HG02870 (cell line): ENCODE measurements around the gene LIN52.

Source experiments
- ATAC-seq: cut with Tn5 transposase; IDR thresholded peaks from one replicate; pipeline ENCODE4 v1.9.1; 2021; ENCODE audit warnings: mild to moderate bottlenecking, moderate library complexity; ENCODE audit not compliant: unreplicated experiment

The LIN52 gene, protein sequence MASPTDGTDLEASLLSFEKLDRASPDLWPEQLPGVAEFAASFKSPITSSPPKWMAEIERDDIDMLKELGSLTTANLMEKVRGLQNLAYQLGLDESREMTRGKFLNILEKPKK

DNA sequence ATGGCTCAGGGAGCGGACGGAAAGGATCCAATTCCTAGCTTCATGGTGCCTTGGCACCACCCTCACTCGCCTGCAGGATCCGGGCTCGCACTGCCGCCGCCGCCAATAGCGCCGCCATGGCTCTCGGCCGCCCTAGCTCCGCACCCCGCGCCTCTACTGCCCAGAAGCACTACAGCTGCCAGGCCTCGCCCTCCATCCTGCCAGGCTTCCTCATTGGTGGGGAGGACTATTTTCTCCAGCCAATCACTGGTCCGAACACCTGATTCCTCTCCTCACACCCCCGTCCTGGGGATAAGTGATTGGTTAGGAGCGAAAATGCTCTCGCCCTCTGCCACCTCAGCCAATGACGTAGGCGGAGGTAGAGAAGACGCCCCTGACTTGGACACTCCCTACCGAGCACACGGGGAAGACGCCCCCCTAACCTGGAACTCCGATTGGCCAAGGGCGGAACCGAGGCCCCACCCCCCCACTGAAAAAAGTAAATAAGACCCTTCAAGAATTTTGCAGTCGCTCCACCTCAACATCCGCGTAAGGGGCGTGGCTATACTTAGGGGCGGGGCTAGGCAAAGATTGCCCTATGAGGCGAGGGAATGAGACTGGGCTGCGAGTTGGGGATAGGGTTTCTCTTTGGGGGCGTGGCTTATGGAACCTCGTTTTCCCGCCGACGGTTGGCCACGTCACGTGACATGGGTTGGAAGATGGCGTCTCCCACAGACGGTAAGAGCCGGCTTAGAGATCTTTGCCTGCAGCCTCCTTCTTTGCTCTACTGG lies at the start of gene LIN52, which contains the start of gene ALDH6A1:
Gene LIN52, plus strand, starts transcription at position 680 of the 770 bp plus-strand sequence. Its CDS starts 19 bp downstream, at position 699.
Gene ALDH6A1, minus strand, starts transcription at position 177 of the 770 bp plus-strand sequence. Its CDS starts 59 bp downstream, at position 118.
- ATAC-seq = peak; percentile 93

DNA sequence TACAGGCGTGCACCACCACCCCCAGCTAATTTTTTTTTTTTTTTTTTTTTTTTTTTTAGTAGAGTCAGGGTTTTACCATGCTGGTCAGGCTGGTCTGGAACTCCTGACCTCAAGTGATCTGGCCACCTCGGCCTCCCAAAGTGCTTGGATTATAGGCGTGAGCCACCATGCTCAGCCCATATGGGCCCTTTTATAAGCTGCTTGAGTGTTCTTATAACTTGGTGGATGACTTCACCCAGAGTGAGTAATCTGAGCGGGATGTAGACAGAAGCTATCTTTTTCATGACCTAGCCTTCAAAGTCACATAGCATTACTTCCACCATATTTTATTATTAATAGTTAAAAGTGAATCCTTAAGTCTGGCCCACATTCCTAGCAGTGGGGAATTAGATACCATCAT lies 49.2 kb upstream of the LIN52 start:
- no peak for ATAC-seq

DNA sequence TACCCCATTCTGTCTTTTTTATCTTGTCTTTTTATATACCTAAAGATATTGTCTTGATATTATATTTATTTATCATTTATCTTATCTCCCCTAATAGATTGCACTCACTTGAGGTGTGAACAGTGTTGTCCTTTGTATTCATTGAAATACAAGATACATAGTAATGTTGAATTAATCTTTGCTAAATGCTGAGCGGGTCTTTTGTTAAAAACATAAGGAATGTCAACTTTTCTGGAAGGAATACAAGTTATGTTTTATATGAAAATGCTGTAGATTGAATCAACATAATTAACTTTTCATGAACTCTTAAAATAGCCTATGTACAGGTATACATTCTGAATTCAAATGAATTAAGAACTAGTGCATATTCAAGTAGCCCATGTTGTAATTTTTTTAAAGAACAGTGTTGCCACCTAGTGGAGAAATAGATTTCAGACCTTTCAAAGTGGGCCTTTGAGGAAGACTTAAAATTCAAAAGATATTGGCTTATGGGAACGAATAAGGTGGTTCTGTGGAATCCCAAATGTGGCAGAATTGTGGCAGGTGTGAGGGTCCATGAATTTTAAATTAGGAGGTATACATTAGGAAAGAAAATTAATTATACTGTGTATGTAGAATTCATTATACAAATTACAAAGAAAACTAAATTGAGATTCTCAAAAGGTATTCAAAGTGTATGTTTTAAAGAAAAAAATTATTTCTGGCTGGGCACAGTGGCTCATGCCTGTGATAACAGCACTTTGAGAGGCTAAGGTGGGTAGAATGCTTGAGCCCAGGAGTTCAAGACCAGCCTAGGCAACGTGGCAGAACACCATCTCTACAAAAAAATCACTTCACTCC lies 46.5 kb upstream of the LIN52 start:
- no peak for ATAC-seq

DNA sequence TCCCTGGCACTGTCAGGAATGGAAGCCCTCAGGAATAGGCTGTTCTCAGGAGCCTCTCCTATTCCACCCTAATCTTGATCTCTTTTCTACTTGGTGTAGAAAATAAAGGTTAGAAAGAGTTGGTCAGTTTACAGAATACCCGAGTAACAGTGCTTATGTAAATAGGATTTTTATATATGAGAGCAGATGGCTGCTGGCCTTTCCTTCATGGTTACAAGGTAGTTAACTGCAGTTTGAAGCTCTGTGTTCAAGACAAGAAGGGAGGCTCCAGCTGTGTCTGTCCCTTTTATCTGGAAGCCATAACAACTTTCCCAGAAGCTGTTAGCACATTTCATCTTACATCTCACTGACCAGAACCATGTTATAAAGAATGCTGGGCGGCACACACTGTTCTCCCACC lies 42.5 kb upstream of the LIN52 start:
- ATAC-seq = no peak

DNA sequence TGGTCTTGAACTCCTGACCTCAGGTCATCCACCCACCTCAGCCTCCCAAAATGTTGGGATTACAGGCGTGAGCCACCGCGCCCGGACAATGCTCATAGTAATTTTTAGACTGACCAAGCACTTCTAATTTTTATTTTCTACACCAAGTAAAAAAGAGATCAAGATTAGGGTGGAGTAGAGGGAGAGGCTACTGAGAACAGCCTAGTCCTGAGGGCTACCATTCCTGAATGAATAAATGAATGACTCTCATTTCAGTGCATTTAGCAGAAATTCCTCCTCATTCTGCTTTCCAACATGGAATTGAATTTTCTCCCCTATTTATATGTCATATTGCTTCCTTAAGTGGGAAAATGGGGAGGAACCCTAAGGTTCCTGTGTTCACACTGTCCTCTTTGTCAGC lies 39.2 kb upstream of the LIN52 start:
- ATAC-seq = no peak

DNA sequence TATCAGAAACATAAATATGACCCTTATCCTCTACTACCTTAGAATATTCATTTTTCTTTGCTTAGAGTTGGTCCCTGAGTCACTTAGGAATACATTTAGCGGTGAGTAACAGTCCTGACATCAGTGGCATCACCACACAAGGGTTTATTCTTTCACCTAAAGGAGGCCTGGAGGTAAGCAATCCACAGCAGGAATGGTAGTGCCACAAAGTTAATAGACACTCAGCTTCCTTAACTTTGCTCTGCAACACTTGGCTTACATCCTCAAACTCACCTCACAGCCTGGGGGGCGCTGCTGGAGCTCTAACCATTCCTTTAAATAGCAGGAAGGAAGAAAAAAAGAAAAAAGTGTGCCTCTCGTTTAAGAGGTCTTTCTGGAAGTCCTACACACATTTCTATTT lies 36.5 kb upstream of the LIN52 start:
- ATAC-seq = no peak

DNA sequence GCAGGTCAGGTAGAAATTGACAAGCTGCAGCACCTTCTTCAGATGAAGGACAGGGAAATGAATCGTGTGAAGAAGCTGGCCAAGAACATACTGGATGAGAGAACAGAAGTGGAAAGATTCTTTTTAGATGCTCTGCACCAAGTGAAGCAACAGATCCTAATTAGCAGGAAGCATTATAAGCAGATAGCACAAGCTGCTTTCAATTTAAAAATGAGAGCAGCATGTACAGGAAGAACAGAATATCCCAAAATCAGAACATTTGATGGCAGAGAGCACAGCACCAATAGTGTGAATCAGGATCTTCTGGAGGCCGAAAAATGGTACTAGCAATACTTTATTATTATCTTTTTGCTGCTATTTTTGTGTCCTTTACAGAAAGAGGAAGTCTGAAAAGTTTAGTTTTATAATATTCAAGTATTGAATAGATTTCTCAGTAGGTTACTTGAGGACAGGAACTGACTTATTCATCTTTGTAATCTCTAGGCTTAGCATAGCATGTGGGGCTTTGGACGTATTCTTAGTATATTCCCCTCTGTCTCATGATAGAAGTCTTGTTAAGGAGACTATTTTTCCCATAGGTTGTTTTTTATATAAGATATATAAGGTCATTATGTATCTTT lies 34.8 kb upstream of the LIN52 start:
- ATAC-seq = no peak

DNA sequence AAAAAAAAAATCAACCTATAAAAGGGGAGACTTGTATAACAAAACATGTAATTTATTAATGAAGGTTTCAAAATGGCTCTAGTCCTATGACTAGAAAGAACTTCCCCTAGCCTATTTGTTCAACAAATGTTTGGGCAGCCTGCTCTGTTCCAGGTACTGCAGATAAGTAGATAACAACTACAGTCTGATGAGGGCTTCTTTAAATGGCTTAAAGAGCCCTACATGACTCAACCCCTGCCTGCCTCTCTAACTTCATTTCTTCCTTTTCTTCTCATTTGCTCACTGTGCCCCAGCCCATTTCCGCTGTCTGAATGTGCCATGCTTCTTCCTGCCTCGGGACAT lies 22.0 kb upstream of the LIN52 start:
- no peak for ATAC-seq

DNA sequence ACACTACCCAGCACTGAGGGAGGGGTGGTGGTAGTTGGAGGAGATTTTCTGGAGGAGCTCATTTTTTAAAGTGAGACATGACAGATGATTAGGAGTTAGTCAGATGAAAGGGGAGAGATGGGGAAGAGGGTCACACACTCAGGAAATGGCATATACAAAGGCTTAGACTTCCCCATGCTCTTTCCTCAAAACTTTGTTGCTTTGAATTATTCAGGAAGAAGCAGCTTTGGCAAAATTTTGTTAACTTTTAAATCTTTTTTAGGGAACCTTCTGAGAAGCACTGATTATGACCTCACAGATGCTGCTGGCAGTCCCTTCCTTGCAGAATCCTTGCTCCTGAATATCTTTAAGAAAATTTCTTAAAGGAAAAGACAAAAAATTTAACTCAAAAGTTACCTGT lies 20.3 kb upstream of the LIN52 start:
- ATAC-seq = no peak

DNA sequence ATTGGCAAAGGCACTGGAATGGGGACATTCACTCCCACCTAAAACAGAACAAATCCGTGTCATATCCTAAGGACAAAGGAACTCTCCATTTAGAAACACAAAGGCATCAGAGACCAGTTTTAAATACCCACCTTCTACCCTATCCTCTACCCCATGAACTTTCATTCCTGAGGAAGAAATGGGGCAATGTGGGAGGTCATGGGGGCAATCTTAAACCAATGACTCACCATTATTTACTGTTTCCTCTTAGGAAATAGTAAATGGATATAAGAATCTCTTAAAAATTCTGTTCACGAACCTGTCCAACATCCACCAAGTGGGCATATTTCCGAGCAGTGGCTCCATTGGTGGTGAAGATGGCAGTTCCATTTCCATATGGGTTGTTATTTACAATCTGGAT lies 19.9 kb upstream of the LIN52 start:
- no peak for ATAC-seq

DNA sequence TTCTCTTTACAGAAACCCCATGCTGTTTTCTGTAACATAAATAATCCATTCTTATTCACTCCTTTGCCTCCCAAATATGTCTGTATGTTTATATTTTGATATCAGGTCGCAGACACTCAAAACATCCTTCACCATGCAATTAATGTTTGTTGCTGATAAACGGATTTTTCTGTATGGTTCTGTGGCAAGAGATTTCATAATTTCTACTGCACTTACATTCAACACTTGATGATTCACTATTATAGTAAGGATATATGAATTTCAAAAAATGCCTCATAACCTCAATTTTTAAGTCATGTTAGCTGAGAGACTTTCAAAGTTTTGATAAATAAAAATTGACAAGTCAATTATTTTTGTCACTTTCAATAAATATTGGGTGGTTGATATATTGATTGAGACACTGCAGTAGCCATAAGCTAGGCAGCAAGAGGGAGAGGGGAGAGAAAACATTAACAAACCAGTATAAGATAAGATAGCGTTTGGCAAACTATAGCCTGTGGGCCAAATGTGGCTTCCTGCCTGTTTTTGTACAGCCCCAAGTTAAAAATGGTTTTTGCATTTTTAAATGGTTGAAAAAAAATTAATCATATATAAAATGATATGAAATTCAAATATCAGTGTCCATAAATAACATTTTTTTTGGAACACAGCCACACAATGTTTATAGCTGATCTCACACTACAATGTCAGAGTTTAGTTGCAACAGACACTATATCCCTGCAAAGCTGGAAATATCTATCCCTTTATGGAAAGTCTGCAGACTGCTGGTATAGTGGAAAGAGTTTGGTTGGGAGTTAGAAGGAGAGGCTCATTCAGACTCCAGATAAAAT lies 18.8 kb upstream of the LIN52 start:
- ATAC-seq = no peak

DNA sequence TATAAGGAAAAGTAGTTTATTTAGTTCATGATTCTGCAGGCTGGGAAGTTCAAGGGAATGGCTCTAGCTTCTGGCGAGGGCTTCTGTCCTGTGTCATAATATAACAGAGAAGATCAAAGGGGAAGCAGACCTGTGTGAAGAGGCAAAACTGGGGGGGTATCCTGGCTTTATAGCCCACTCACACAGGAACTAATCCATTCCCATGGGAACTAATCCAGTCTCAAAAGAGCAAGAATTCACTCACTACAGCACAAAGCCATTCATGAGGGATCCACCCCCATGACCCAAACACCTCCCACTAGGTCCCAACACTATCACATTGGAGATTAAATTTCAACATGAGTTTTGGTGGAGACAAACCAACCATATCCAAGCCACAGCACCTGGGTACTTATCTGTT lies 7.4 kb upstream of the LIN52 start:
- no peak for ATAC-seq

DNA sequence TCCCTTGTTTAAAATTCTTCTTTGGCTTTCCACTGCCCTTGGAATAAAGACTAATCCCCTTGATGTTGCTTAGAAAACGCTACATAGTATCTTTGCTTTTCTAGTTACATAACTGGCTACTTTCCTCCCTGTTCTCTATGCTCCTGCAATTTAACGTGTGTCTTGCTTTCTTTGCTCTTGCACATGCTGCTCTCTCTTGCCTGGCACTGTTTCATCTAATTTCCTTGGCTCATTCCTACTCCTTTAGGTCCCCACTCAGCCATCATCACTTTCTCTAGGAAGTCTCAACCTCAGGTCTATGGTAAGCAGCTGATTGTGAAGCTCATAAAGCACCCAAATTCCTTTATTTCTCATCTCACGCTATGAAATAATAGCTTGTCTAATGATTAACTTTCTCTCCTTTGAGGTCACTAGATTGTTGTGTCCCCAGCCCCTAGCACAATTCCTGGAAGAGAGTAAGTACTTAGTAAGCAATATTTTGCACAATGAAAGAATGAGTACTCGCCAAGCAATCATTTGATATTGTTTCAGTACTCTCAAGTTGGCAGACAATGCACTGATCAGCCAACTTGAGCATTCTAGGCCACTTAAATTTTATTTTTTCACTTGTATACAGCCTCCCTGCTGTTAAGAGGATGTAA lies 3.8 kb upstream of the LIN52 start:
- ATAC-seq = no peak

DNA sequence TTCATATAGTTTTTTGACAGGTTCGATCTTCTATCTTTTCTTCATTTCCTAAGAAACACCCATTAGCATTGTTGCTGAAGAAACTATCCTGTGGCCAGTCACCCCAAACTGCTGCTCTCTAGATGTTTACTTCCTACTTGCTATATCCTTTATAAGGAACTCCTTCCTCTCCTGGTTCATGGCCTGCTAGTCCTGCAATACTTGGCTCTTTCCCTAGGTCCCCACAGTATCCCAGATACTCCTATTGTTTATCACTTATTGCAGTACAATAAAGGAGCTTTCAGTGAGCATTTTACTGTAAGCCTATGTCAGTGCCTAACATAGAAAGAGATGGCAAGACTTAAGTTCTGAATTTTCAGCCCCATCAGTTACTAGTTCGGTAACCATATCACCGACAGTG lies 3.3 kb upstream of the LIN52 start:
- ATAC-seq = no peak

DNA sequence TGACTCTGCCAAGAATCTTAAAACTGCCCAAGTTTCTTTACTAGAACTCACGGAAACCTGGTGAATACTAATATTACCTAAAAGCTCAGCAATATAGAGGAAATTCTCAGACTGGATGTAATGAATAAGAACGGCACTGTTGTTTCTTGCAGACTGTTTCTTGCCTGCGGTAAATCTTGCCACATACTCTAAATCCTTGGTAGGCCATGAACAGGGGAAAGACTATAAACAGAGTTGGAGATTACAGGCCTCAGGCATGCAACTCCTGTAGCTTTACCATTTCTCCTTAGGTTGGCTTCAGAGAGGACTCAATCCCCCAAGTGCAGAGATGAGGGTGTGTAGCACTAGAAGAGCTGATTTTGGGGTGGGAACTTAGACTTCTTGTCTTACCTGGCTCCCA lies 1.6 kb upstream of the LIN52 start:
- no peak for ATAC-seq

DNA sequence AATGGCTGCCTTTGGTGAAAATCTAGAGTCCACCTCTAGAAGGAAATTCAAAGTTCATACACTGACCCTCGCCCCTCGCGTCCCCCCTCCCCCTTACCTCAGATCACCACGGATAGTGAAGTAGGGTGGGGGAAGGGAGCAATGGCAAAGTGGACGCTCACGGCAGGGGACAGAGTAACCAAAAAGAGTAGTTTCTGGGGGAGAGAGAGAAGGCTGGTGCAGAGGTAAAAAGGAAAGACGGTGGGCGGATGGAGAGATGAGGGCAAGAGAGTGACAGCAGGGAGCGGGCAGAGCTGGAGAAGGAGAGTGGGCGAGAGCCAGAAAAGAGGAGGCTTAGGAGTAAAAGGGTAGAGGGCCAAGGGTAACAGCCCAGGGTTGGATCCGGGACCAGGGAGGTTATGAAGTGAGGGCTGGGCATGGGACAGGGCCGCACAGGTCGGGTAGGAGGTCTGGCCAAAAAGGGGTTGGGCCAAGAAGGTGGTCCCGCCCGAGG lies 926 bp upstream of the LIN52 start:
- peak; percentile 15 for ATAC-seq

DNA sequence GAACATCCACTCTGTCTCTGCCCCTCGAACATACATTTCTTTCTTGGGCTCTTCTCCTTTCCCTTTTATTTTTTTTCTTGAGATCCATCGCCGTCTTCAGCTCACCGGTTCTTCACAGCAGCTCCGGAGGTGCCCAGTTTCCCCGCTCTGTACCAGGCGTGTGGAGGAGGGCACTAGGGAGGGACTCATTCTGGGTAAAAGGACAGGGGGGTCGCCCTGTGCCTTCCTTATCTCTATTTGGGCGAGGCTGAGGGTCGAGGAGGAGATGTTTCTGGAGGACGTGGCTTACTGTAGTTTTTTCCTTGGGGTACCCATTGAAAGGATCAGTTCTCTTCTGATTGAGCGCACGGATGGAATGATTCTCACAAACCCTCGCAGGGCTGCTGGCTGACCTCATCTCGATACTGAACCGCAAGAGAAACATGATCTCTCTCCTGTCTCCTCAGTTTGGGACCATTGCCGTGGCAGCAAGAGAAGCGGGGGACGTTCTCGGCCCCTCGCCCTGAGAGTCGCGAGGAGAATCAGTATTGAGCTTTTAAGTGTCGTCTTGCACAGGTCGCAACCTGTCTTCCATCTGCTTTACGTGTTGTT lies 386 bp downstream of the LIN52 start:
- ATAC-seq = no peak

DNA sequence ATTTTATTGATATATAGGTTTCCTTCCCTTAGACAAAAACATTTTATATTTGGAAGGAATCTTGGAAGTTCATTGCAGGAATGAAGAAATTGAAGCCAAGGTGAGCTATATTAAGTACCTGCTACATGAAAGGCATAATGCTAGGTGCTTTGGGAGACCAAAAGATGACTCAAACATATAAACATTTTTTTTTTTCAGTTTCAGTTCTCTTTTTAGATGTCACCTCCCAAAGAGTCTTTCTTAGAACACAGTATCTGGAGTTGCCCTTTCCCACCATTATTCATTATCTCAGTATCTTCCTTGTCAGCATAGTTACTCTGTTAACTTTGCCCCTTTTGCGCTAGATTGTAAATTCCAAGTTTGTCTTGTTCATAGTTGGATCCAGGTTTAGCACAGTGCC lies 1.1 kb downstream of the LIN52 start:
- ATAC-seq = no peak

DNA sequence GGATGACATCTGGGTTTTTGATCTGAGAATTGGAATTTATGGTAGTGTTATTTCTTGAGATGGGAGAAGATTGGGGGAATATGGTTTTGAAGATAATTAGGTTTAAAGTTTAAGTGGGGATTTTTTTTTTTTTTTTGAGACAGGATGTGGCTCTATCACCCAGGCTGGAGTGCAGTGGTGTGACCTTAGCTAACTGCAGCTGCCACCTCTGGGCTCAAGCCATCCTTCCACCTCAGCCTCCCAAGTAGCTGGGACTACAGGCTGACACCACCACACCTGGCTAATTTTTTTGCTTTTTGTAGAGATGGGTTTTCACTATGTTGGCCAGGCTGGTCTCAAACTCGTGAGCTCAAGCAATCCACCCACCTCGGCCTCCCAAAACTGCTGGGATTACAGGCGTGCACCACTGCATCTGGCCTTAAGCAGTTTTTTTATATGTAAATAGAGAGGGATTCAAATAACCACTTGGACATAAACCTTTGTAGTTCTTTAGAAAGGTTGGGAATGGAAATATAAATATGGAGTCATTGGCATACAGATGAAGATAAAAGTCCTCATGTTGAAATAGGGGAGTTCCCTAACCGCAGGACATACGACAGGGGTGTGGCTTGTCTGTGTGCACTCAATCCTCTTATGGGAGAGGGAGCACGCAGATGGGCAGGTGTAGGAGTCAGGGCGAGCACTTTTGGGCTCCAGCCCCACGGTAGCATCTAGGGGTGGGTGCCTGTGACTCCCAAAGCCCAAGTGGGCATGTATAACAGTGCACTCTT lies 4.7 kb downstream of the LIN52 start:
- ATAC-seq = no peak
